Adrenal gland (tissue), 5 donors: ENCODE data around the gene IL16.

Experiments used
- CTCF ChIP-seq, 6 experiments: fragments of 450-650 bp in 4 of 6; fragments of 200-600 bp in 2 of 6; sonication (generic) in 1 of 6; IDR thresholded peaks; 1 replicate in 5 of 6; 2 replicates in 1 of 6; pipeline versions ENCODE4 v1.5.1 to v1.8.0; 2016 to 2021; ENCODE audit warnings: antibody characterized with exemption in 6 of 6, mild to moderate bottlenecking in 2 of 6, moderate library complexity in 1 of 6
- POLR2A ChIP-seq, 2 donors: fragments of 450-650 bp; IDR thresholded peaks; one replicate each; pipeline ENCODE4 v1.6.1; 2017; ENCODE audit warnings: antibody characterized with exemption in 2 of 2, mild to moderate bottlenecking in 2 of 2, moderate library complexity in 1 of 2
- donor health status: DM: no; HTN: no; CAD: no.

GRCh38 chr15:81303244-81304225 lies 106.9 kb downstream of the IL16 start:
- no peak for TF ChIP-seq CTCF (IDR thresholded peaks at IDR 0.05)
- TF ChIP-seq POLR2A (IDR thresholded peaks at IDR 0.05), result no peak
